Stimulated activated CD8-positive, alpha-beta memory T cell treated with anti-CD3 and anti-CD28 coated beads, Interleukin-15, amount 100 ng/mL, for 48 hours (primary cell): ENCODE measurements around the gene MRPL45.

Source experiments
- DNase-seq, 2 donors: peaks; one replicate each; pipeline ENCODE4 v3.0.0-alpha.2; 2020; ENCODE audit warnings: low read depth in 2 of 2

MRPL45 gene

DNA sequence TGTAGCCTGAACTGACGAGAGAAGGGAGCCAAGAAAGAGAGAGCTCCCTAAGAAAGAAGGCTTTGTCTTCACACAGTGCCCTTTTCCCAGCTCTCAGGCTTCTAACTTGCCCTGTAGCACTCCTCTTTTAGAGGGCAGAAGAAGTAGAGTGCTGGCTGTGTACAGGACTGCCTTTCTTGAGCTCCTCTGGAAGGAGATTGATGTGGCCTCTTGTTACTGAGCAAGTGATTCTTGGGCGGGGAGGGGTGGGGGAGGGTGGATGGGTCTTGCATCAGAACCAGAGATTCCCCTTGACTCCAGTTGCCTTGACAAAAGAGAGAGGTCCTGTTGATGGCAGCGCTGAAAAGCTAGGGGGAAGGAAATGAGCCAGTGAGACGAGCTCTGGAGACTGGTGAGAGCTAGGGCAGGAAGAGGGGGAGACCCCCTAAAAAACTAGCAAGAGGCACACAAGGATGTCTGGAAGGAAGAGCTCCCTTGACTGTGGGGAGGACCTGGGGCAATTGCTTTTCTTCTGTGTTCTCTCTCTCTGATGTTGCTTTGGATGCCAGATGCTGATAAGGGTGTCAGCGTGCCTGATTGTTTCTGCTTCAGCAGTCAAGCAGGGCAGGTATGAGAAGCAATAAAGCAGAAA lies 28.4 kb downstream of the MRPL45 start:
- DNase-seq: no peak

DNA sequence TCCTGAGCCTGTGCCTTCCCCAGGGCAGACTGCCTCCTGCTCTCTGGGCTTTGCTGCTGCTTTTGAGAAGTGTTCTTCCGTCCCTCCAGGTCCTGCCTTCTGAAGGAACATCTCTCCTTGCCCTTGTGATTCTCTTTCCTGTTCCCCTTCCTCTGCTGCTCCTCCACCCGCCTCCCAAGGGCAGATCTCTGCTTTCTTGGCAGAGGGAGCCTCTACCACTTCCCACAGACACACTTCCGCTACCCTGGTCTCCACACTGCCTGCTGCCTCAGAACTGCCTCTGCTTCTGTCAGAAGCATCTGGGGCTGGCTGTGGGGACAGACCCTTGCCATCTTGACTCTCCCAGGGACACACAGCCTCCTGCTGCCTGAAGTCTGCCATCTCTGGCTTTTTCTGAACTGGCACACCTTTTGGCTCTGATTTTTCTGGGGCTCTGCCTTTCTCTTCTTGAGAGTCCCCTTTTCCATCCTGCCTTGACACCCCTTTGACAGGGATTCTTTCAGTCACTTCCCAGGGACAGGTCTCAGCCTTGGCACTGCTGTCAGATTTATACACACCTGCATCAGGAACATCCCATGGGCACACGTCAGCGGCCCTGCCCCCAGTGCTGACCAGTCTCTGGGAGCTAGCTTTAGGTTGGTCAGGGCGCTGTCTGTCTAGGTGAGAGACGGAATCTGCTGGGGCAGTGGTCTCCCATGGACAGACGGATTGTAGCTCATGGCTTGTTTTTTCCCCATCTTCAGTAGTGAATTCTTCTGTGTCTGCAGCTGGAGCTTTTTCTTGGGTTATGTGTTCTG lies 30.2 kb downstream of the MRPL45 start:
- DNase-seq: no peak

DNA sequence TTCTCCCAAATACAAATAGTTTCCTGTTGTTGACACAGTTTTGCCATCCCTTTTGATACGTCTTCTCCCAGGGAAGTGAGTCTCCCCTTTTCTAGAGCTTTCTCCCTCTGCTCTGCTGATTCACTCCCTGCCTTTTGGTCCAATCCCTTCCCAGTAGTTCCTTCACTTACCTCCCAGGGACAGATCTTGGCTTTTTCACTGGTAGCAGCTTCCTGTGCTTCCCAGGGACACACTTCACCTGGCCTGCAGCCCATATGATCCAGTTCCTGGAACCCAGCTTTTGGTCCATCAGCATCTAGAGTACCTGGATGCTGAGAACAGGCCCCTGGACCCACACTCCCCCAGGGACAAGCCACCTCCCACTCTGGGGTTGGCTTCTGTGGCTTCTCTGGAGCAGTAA lies 31.0 kb downstream of the MRPL45 start:
- DNase-seq: no peak

DNA sequence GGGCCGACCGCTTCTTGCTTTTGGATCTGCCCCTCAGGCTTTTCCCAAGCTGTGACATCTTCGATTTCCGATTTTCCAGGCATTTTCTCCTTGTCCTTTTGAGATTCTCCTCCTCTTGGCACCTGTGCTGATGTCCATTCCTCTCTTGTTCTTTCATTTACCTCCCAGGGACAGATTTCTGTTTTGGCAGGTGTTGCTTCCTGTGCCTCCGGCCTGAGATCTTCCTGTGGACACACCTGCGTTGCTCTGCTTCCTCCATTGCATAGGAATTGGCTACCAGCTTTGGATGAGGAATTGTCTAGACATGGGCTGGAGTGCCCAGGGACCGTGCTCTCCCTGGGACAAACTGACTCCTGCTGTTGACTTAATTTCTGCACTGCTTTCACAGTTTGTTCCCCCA lies 31.7 kb downstream of the MRPL45 start:
- DNase-seq: no peak

DNA sequence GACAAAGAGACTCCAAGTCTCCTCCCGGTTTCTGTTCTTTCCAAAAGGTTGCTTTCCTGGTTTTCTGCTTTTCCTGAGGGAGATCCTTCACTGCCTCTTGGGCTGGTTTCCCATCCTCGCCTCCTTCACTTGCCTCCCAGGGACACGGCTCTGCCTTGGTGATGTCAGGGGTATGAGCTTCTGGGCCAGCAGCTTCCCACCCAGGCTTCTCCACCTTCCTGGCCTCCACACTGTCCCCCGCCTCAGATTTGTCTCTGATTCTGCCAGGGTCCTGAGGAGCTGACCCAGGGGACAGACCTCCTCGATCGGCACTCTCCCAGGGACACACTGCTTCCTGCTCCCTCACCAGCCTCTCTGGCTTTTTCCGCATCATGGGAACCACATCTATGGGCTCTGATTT lies 32.3 kb downstream of the MRPL45 start:
- DNase-seq: no peak

DNA sequence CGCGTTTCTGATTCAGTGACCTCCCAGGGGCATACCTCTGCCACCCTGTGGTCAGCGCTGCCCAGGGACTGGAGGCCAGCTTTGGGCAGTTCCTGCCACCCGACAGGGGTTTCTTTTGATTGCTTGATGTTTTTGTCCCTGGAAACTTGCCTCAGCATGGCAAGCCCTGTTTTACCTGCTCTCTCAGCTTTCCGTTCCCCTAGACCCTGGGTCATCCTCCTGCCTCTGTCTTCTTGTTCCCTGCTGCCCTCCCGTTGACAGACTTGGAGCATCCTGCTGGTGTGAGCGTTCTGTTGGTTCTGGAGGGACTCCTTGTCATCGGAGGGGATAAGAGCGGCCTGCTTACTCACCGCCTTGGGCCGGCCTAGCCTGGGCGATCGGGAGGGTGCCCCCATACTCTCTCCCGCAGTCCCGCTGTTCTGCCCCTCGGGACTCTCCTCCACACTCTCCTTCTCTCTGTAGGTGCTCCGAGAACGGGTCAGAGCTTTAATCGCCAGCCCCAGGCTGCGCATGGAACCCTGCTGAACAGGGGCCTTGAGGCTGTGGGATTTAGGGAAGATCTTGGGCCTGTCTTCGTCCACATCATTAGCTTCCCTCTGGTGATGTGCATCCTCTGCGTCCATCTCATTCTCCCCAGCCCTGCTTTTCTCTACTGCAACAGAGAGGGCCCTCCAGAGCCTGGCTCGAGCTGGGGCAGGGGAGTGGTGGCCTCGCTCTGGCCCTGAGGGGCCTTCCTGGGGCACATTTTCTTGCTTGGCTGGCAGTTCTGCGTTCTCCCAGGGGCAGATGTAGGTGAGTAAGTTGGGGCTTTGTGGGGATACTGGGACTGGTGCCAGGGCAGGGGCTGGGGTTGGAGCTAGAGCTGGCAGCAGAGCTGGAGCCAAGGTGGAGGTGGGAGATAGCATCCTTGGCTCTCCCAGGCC lies 33.1 kb downstream of the MRPL45 start:
- no peak for DNase-seq

DNA sequence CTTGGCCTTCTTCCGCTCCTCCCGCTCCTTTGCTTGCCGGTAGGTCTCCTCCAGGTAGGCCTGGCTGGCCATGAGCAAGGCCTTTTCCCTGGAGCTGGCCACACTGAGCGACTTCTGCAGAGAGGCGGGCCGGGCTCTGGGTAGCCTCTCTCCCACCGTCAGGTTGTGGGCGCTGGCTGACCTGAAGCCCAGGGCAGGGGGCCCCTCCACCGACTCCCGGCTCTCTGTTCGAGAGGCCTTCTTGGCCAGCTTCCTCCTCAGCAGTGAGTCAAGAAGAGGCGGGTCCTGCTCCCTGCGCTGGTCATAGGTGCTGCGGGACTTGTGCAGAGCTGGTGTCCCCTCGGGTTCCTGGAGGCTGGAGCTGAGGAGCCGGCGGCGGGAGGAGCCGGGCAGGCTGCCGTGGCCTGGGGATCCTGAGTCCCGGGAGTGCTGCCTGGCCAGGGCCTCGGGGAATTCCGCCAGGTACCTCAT lies 34.0 kb downstream of the MRPL45 start:
- no peak for DNase-seq

DNA sequence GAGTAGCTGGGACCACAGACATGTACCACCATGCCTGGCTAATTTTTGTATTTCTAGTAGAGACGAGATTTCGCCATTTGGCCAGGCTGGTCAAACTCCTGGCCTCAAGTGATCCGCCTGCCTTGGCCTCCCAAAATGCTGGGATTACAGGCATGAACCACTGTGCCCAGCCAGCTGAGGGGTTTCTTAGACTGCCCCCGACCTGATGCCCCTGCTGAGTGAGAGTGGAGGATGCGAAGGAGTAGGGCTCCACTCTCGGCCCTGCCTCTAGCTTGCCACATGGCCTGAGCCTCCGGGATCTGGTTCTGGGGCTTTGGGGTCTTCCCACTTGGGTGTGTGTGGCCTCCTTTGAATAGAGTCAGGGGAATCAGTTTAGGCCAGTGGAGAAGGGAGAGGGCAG lies 35.8 kb downstream of the MRPL45 start:
- DNase-seq: no peak

DNA sequence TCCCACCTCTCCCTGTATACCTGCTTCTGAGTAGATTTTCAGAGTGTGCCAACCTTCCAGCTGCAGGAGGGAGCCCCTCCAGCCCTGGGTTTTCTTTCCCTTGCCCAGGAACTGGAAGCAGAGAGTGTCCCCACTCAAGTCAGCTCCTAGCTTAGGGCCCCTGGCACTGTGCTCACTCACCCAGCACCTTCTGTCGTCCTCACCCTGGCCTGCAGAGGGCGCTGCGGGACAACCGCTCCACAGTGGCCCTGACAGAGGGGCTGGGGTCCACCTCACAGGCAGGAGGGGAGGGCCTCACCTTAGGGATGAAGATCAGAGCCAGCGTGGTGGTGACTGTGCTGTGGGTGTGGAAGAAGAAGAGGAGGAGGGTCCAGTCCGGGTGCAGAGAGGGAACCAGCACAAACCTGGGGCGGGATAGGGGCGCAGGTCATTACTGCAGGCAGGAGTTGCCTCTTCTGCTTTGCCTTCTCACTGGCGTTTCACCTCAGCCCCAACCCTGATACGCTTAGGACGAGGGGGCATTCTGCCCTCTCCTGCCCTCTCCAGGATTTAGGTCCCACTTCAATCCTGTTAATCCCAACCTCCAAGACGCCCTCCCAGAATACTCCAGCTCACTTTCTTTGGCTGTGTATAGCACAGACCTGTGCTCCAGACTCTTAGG lies 36.8 kb downstream of the MRPL45 start:
- no peak for DNase-seq

DNA sequence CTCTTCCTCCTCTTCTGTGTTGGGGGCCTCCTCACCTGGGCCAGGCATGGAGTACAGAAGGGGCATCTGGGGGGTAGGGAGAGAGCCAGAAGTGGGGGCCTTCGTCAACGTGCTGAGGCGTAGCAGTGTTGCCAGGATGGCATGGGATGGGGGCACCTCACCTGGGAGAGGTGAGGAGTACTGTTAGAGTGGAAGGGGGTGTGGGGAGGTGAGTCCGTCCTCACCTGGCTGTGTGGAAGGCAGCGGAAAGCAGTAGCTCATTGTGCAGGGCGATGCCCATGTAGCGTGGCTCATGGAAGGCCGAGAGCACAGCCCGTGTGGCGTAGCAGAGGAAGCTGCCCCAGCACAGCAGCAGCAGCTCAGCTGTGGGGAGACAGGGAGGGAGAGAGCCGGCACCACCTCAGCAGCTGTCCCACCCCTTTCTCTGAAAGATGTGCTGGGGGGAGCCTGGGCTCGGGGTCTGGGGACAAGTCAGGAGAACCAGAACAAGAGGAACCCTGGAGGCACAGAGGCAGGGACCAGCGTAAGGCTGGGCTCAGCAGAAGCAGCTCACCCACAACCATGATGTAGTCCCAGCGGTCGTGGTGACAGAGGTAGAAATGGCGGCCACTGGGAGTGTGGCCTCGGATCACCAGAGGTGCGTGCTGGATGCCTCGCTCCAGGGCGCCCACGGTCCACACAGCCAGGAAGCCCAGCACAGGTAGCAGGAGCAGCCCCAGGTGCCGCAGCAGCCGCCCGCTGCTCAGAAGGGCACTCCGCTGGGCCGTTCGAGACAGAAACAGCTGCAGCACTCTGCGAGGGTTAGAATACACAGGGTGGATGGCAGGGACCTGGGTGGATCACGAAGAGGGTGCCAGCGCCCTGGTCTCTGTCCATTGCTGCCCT lies 37.8 kb downstream of the MRPL45 start:
- DNase-seq: no peak

DNA sequence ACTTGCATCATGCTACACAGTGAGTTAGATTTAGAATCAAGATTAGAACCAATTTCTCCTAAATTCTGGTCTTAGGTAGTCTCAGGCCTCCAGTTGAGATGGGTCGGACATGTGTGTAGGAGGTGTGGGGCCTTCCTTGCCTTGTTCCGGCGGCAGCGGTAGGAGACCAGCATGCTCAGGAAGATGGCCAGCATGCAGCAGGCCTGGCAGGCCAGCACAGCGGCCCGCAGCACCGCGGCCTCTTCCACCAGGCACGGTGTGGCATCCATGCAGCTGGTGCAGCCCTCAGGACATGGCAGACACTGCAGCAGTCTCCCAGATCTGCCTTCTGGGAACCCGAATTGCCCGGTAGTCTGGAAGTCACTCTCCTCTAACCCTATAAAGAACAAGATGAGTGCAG lies 39.9 kb downstream of the MRPL45 start:
- DNase-seq: no peak

DNA sequence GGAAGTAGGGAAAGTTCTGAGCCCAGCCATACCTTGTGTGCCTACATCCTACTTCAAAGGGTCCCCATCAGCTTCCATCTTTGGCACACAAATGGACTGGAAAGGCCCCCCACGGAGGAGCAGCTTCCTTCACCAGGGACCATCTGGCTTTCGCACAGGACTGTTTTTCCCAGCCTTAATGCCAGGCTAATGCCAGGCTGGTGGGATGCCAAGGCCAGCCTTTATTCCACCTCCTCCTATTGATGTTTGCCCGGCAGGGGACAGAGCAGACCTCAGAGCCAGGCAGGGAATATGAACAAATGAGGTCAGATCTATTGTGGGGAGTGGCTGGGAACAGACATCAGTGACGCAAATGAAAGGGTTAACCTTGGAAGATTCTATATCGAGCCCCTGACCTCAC lies 41.1 kb downstream of the MRPL45 start:
- no peak for DNase-seq

DNA sequence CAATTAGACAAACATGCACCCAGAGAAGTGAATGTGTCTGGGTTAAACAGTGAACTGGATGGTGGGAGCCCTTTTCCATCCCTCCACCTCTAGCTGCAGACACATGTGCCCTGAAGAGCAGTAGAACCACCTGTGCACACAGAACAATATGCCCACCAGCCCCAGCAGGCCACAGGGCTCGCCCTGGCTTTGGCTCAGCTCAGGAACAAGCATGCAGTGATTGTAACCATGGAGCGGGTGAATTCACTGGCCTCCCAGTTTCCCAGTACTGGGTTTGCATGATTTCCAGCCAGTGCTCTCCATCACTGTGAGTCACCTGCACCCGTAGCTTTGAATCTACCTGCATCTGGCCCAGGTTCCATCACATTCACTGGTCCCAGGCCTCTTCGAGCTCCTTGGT lies 41.6 kb downstream of the MRPL45 start:
- DNase-seq: no peak

DNA sequence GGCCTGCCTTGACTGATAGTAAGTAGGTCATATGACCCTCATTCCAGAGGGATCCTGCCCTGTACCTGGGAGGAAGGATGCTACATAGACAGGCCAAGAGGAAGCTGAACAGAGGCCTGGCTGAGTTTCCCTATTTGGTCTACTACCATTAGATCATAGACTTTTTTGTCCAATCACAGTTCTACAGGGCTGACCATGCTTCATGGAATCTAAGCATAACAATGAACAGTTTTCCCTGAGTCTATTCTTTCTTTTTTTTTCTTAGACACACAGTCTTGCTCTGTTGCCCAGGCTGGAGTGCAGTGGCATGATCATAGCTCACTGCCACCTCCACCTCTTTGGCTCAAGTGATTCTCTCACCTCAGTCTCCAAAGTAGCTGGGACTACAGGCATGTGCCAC lies 42.9 kb downstream of the MRPL45 start:
- no peak for DNase-seq

DNA sequence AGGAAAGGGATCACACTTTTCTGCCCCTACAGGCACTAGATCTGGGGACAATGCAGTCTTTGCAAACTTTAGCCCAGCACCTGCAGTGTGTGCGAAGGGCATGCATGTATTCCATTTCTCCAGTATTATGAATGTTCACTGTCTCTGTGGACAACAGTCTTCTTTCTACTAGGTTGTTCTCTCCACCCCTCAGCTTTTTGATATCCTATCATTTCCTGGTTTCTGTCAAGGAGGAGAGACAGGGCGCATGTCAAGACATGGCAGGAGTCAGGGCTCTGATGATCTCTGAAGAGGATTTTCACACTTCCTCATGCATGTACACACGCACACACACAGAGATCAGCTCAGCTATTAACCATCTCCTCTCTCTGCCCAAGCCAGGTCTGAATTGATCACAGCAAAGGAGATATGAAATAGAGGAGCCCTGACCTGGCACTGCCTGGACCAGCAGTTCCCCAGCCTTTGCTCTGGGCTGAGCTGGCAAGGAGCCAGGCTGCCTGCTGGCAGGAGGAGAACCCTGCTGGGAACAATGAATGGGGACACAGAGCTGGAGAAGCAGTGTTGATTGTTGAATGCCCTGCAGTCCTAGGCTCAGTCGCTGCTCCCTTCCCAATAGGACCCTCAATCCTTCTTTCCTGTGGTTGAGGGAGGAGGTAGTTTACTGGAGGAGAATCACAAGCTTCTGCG lies 44.2 kb downstream of the MRPL45 start:
- DNase-seq: no peak

DNA sequence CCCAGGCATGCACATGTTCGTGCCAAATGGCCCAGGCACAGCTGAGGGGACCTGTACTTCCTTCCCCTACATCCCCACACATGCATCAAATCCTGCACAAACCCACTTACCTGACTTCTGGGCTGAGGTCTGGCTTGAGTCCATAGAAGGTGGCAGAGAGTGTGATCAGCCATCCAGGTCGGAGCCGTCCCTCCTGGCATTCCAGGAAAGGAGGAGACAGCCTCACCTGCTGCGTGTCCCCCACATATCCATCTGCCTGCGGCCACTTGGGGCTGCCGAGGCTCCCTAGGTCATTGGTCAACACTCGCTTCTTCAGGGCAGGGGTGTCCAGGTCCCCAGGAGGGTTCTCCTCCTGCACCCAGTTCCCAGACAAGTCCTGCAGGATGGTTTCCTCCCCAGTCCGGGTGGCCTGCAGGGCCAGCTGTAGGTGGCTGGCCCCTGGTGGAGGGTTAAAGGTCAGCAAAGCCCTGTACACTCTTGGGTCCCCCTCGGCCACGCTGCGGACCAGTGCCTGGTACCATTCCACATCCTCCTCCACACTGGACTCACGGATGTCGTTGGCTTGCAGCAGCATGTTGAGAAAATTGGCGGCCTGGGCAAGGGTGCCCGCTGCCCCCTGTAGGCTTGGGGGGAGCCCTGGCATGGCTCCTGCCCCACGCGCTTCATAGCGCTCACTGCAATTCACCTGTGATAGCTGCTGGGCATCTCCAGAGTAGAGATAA lies 46.1 kb downstream of the MRPL45 start:
- DNase-seq: no peak

DNA sequence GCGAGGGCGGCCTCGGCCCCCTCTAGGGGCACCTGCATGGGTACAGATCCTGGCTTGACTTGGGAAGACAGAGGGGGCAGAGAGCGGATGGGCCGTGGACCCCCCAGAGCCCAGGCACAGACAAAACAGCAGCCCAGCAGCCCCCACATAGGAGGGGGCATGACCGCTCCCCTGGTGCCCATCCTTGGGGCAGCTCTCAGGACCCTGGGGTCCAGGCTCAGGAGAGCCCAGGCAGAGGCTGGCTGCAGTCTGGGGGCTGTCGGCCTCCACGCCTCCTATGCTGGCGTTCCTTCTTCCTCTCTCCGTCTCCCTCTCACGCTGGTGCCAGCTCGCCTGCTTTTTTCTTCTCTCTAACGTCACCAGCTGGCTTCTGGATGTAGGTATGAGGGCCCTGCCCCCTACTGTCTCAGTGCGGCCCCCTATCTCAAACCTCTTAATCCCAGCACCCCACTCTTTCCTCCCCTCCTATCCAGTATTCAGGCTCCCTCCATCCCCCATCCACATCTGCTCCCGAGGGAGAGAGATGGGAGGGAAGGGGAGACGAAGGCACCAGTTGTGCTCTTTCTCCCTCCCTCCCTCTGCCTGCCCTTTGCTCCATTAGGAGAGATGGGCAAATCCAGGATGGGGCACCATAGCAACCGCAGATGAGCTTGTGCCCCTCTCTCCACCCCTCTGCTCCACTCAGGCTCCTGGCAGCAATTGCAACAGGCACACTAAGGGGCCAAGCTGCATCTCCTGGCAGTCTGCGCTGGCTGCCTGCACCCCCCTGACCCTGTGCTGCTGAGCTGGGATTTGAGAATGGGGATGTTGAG lies 46.8 kb downstream of the MRPL45 start, which contains the start of gene GPR179:
Gene GPR179 (minus strand): TSS at position 349 of the 812 bp plus-strand sequence. CDS start 167 bp downstream, at position 182.
- no peak for DNase-seq

DNA sequence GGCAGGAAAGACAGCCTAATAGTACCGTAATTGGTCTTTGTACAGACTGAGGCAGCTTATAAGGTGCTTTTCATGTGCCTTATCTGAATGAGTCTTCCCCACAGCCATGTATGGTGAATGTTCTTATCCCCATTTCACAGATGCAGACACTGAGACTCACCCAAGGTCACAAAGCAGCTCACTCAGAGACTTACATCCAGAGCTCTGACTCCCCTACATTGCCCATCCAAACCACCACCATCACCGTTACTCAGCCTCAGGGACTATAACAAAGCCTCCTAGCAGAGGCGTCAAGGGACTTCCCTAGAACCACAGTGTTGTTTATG lies 47.4 kb downstream of the MRPL45 start:
- DNase-seq: no peak

DNA sequence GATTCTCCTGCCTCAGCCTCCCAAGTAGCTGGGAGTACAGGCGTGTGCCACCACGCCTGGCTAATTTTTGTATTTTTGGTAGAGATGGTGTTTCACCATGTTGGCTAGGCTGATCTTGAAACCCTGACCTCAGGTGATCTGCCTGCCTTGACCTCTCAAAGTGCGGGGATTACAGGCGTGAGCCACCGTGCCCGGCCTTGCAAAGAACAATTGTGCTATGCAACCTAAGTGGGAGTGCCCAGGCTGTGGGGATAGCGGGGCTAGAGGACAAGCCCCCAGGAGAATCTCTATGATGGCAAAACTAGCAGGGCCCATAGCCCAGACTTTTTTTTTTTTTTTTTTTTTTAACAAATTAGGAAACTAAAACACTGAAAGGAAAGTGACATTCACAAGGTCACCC lies 48.8 kb downstream of the MRPL45 start:
- no peak for DNase-seq
